ENCODE measurements around the gene KRTAP10-9.
"Not testable (repeated sequence)": the region's sequence is repeated elsewhere in the genome, so short reads cannot be mapped to it uniquely, and the experiment has no call there.

The KRTAP10-9 gene

GRCh38 chr21:44626673-44627143, at the start of gene KRTAP10-9:
TSS of gene KRTAP10-9 (plus strand) at chr21:44627093. CDS start at chr21:44627172, 79 bp downstream.
- TF ChIP-seq GATA1 (IDR thresholded peaks at IDR 0.05; ENCODE audit: low read depth, low read length): no peak
- no peak for TF ChIP-seq POLR2A (IDR thresholded peaks at IDR 0.05; ENCODE audit: low read length)
- DNase-seq: no peak

GRCh38 chr21:44578371-44579055, 48.4 kb upstream of the KRTAP10-9 start:
- TF ChIP-seq POLR2A (IDR thresholded peaks at IDR 0.05; ENCODE audit: low read length) (no peak), GATA1 (IDR thresholded peaks at IDR 0.05; ENCODE audit: low read depth, low read length) (no peak)
- DNase-seq: no peak

- TF ChIP-seq POLR2A (IDR thresholded peaks at IDR 0.05; ENCODE audit: low read length): no peak
- no peak for TF ChIP-seq GATA1 (IDR thresholded peaks at IDR 0.05; ENCODE audit: low read depth, low read length)
- no peak for DNase-seq
Observed at GRCh38 chr21:44579056-44579832, 47.6 kb upstream of the KRTAP10-9 start.

- DNase-seq: no peak
- TF ChIP-seq POLR2A (IDR thresholded peaks at IDR 0.05; ENCODE audit: low read length): no peak
- no peak for TF ChIP-seq GATA1 (IDR thresholded peaks at IDR 0.05; ENCODE audit: low read depth, low read length)
Observed at GRCh38 chr21:44579833-44580144, 47.1 kb upstream of the KRTAP10-9 start.

- DNase-seq: not testable (repeated sequence)
Observed at GRCh38 chr21:44580231-44580821, 46.6 kb upstream of the KRTAP10-9 start, which contains the start of gene KRTAP10-5. TSS of gene KRTAP10-5 (minus strand) at chr21:44580604. CDS start at chr21:44580578, 26 bp downstream.

GRCh38 chr21:44581158-44581557, 45.7 kb upstream of the KRTAP10-9 start:
- no peak for TF ChIP-seq POLR2A (IDR thresholded peaks at IDR 0.05; ENCODE audit: low read length)
- TF ChIP-seq GATA1 (IDR thresholded peaks at IDR 0.05; ENCODE audit: low read depth, low read length): no peak

GRCh38 chr21:44582055-44582454, 44.8 kb upstream of the KRTAP10-9 start:
- TF ChIP-seq POLR2A (IDR thresholded peaks at IDR 0.05; ENCODE audit: low read length): no peak
- no peak for DNase-seq

More at GRCh38 chr21:44581158-44581557, 45.7 kb upstream of the KRTAP10-9 start:
- no peak for DNase-seq

GRCh38 chr21:44583089-44583799, 43.6 kb upstream of the KRTAP10-9 start:
- DNase-seq: no peak
- no peak for TF ChIP-seq GATA1 (IDR thresholded peaks at IDR 0.05; ENCODE audit: low read depth, low read length)
- no peak for TF ChIP-seq POLR2A (IDR thresholded peaks at IDR 0.05; ENCODE audit: low read length)

- TF ChIP-seq POLR2A (IDR thresholded peaks at IDR 0.05; ENCODE audit: low read length): no peak
- no peak for TF ChIP-seq GATA1 (IDR thresholded peaks at IDR 0.05; ENCODE audit: low read depth, low read length)
- no peak for DNase-seq
Observed at GRCh38 chr21:44583800-44584147, 43.1 kb upstream of the KRTAP10-9 start.

- no peak for DNase-seq
- TF ChIP-seq POLR2A (IDR thresholded peaks at IDR 0.05; ENCODE audit: low read length) (no peak), GATA1 (IDR thresholded peaks at IDR 0.05; ENCODE audit: low read depth, low read length) (no peak)
Observed at GRCh38 chr21:44585892-44586291, 41.0 kb upstream of the KRTAP10-9 start.

GRCh38 chr21:44589094-44589493, 37.8 kb upstream of the KRTAP10-9 start:
- no peak for DNase-seq
- TF ChIP-seq POLR2A (IDR thresholded peaks at IDR 0.05; ENCODE audit: low read length): no peak
- no peak for TF ChIP-seq GATA1 (IDR thresholded peaks at IDR 0.05; ENCODE audit: low read depth, low read length)

GRCh38 chr21:44589586-44590305, 37.1 kb upstream of the KRTAP10-9 start:
- no peak for DNase-seq
- no peak for TF ChIP-seq POLR2A (IDR thresholded peaks at IDR 0.05; ENCODE audit: low read length)

GRCh38 chr21:44590311-44590721, 36.6 kb upstream of the KRTAP10-9 start:
- TF ChIP-seq GATA1 (IDR thresholded peaks at IDR 0.05; ENCODE audit: low read depth, low read length) (no peak), POLR2A (IDR thresholded peaks at IDR 0.05; ENCODE audit: low read length) (no peak)

GRCh38 chr21:44590897-44591800, 35.7 kb upstream of the KRTAP10-9 start:
- not testable (repeated sequence) for DNase-seq

More at GRCh38 chr21:44590311-44590721, 36.6 kb upstream of the KRTAP10-9 start:
- no peak for DNase-seq

GRCh38 chr21:44591801-44592130, 35.1 kb upstream of the KRTAP10-9 start:
- not testable (repeated sequence) for DNase-seq
